H9 (cell line): ENCODE data around the gene TTLL12. TPM values are rescaled to one million over a fixed set of nuclear protein-coding genes. Genes with fewer than 3 reads are reported as not detected.

ENCODE experiments used
- DNase-seq: peaks from one replicate; pipeline ENCODE4 v3.0.0-alpha.2; 2017
- H2AFZ ChIP-seq: one replicate; pipeline ENCODE4 v1.6.1; 2013; ENCODE audit warnings: mild to moderate bottlenecking, low read length, control low read depth, moderate library complexity
- H2AK5ac ChIP-seq: 2 replicates; pipeline ENCODE4 v1.6.1; 2013; ENCODE audit warnings: low read length, control low read depth, mixed read lengths; ENCODE audit not compliant: insufficient read length
- H2BK120ac ChIP-seq: one replicate; pipeline ENCODE4 v1.6.1; 2013; ENCODE audit warnings: low read depth, mild to moderate bottlenecking, low read length, control low read depth, inconsistent platforms; ENCODE audit not compliant: poor library complexity, severe bottlenecking
- H2BK12ac ChIP-seq: 2 replicates; pipeline ENCODE4 v1.6.1; 2013; ENCODE audit warnings: low read length, control low read depth, mixed read lengths, low read depth; ENCODE audit not compliant: insufficient read length
- H2BK15ac ChIP-seq: 2 replicates; pipeline ENCODE4 v1.6.1; 2013; ENCODE audit warnings: low read depth, low read length, control low read depth
- H2BK20ac ChIP-seq: one replicate; pipeline ENCODE4 v1.6.1; 2013; ENCODE audit warnings: low read depth, mild to moderate bottlenecking, low read length, control low read depth, inconsistent platforms; ENCODE audit not compliant: poor library complexity, severe bottlenecking
- H2BK5ac ChIP-seq: 2 replicates; pipeline ENCODE4 v1.6.1; 2013; ENCODE audit warnings: low read length, control low read depth, mixed read lengths; ENCODE audit not compliant: insufficient read length
- H3K14ac ChIP-seq: 2 replicates; pipeline ENCODE4 v1.6.1; 2013; ENCODE audit warnings: low read length, control low read depth; ENCODE audit not compliant: insufficient read depth
- H3K18ac ChIP-seq: 2 replicates; pipeline ENCODE4 v1.6.1; 2013; ENCODE audit warnings: low read depth, mild to moderate bottlenecking, mixed read lengths, low read length, control low read depth; ENCODE audit not compliant: insufficient read length
- H3K23ac ChIP-seq: 2 replicates; pipeline ENCODE4 v1.6.1; 2013; ENCODE audit warnings: low read length, control low read depth, mixed read lengths, low read depth; ENCODE audit not compliant: insufficient read length
- H3K23me2 ChIP-seq: 2 replicates; pipeline ENCODE4 v1.6.1; 2013; ENCODE audit warnings: low read depth, mild to moderate bottlenecking, mixed read lengths, low read length, control low read depth; ENCODE audit not compliant: insufficient read length, poor library complexity, severe bottlenecking
- H3K27ac ChIP-seq: 2 replicates; pipeline ENCODE4 v1.5.1; 2013; ENCODE audit warnings: low read length, control low read depth, mixed read lengths, low read depth; ENCODE audit not compliant: insufficient read length
- H3K27me3 ChIP-seq: 2 replicates; pipeline ENCODE4 v1.6.1; 2013; ENCODE audit warnings: low read length, control low read depth, inconsistent platforms; ENCODE audit not compliant: insufficient read depth
- H3K4ac ChIP-seq: 2 replicates; pipeline ENCODE4 v1.6.1; 2013; ENCODE audit warnings: low read depth, mild to moderate bottlenecking, control low read depth, inconsistent platforms, low read length, moderate library complexity
- H3K4me1 ChIP-seq: 2 replicates; pipeline ENCODE4 v1.6.1; 2013; ENCODE audit warnings: low read length, control low read depth, inconsistent platforms; ENCODE audit not compliant: insufficient read depth
- H3K4me2 ChIP-seq: 2 replicates; pipeline ENCODE4 v1.6.1; 2013; ENCODE audit warnings: low read length, control low read depth, mixed read lengths; ENCODE audit not compliant: insufficient read length, insufficient read depth
- H3K56ac ChIP-seq: 2 replicates; pipeline ENCODE4 v1.6.1; 2013; ENCODE audit warnings: low read depth, mild to moderate bottlenecking, mixed read lengths, low read length, control low read depth; ENCODE audit not compliant: insufficient read length
- H3K79me1 ChIP-seq: 2 replicates; pipeline ENCODE4 v1.6.1; 2013; ENCODE audit warnings: low read depth, mild to moderate bottlenecking, moderate library complexity, low read length, control low read depth, inconsistent platforms; ENCODE audit not compliant: insufficient read depth, poor library complexity, severe bottlenecking
- H3K79me2 ChIP-seq: 2 replicates; pipeline ENCODE4 v1.6.1; 2013; ENCODE audit warnings: low read length, control low read depth, inconsistent platforms; ENCODE audit not compliant: insufficient read depth
- H3K9ac ChIP-seq: 2 replicates; pipeline ENCODE4 v1.6.1; 2013; ENCODE audit warnings: low read length, control low read depth, mixed read lengths; ENCODE audit not compliant: insufficient read length; ENCODE audit errors: extremely low read depth
- H3K9me3 ChIP-seq: one replicate; pipeline ENCODE4 v1.6.1; 2013; ENCODE audit warnings: low read depth, low read length, inconsistent platforms; ENCODE audit not compliant: control insufficient read depth
- H3T11ph ChIP-seq: one replicate; pipeline ENCODE4 v1.6.1; 2013; ENCODE audit warnings: mild to moderate bottlenecking, low read length, control low read depth, inconsistent platforms
- H4K20me1 ChIP-seq: one replicate; pipeline ENCODE4 v1.6.1; 2013; ENCODE audit not compliant: control insufficient read depth, insufficient read length, insufficient read depth
- H4K5ac ChIP-seq: 2 replicates; pipeline ENCODE4 v1.6.1; 2013; ENCODE audit warnings: low read depth, mild to moderate bottlenecking, mixed read lengths, low read length, control low read depth; ENCODE audit not compliant: insufficient read length
- H4K8ac ChIP-seq: replicated peaks from 2 replicates; pipeline ENCODE4 v1.6.1; 2013; ENCODE audit warnings: low read length, control low read depth, mixed read lengths, low read depth; ENCODE audit not compliant: insufficient read length
- H4K91ac ChIP-seq: 2 replicates; pipeline ENCODE4 v1.6.1; 2013; ENCODE audit warnings: low read depth, mild to moderate bottlenecking, moderate library complexity, mixed read lengths, low read length, control low read depth; ENCODE audit not compliant: insufficient read length
- H3K27ac Mint-ChIP-seq, 3 experiments: 2 replicates in 2 of 3; 3 replicates in 1 of 3; pipeline ENCODE4 v1.8.0; 2020 to 2021; ENCODE audit warnings: mixed read lengths in 3 of 3, mild to moderate bottlenecking in 1 of 3, moderate library complexity in 1 of 3
- H3K27me3 Mint-ChIP-seq: 2 replicates; pipeline ENCODE4 v1.8.0; 2021; ENCODE audit warnings: low read depth, mild to moderate bottlenecking, moderate library complexity, mixed read lengths
- H3K36me3 Mint-ChIP-seq, 3 experiments: 2 replicates in 2 of 3; 3 replicates in 1 of 3; pipeline ENCODE4 v1.8.0; 2020 to 2021; ENCODE audit warnings: low read depth in 3 of 3, mixed read lengths in 3 of 3; ENCODE audit not compliant: insufficient read depth in 1 of 3
- H3K4me1 Mint-ChIP-seq, 2 experiments: 2 replicates each; pipeline ENCODE4 v1.8.0; 2020; ENCODE audit warnings: mixed read lengths in 2 of 2
- H3K4me3 Mint-ChIP-seq, 2 experiments: 2 replicates in 1 of 2; 3 replicates in 1 of 2; pipeline ENCODE4 v1.8.0; 2020 to 2021; ENCODE audit warnings: mild to moderate bottlenecking in 2 of 2, mixed read lengths in 2 of 2, moderate library complexity in 1 of 2
- H3K9me3 Mint-ChIP-seq, 2 experiments: 2 replicates in 1 of 2; 3 replicates in 1 of 2; pipeline ENCODE4 v1.8.0; 2020; ENCODE audit warnings: mild to moderate bottlenecking in 2 of 2, mixed read lengths in 2 of 2, moderate library complexity in 1 of 2
- WGBS: extraction: QIAGEN DNeasy Blood & Tissue Kit; methylation state at CpG from one replicate; pipeline ENCODE4 v1.1.7; 2013; ENCODE audit warnings: missing lambda C conversion rate, low lambda C conversion rate, mixed read lengths; ENCODE audit not compliant: insufficient read length; ENCODE audit errors: extremely low coverage; 5-methylcytosine and 5-hydroxymethylcytosine counted together
- total RNA-seq: library from RNA; stranded (reverse); gene quantifications from 2 replicates; pipeline ENCODE4 v1.2.1, GENCODE V29; 2021
- TF ChIP-seq, protein P1 (sequence below): fragments of 200-600 bp; sonication (generic); conservative IDR thresholded peaks from 3 replicates; pipeline ENCODE4 v1.8.0; 2021; ENCODE audit warnings: antibody characterized with exemption, mild to moderate bottlenecking

The TTLL12 gene
- total RNA-seq, 1 experiment from 2014 or later, result 89.6 TPM

DNA sequence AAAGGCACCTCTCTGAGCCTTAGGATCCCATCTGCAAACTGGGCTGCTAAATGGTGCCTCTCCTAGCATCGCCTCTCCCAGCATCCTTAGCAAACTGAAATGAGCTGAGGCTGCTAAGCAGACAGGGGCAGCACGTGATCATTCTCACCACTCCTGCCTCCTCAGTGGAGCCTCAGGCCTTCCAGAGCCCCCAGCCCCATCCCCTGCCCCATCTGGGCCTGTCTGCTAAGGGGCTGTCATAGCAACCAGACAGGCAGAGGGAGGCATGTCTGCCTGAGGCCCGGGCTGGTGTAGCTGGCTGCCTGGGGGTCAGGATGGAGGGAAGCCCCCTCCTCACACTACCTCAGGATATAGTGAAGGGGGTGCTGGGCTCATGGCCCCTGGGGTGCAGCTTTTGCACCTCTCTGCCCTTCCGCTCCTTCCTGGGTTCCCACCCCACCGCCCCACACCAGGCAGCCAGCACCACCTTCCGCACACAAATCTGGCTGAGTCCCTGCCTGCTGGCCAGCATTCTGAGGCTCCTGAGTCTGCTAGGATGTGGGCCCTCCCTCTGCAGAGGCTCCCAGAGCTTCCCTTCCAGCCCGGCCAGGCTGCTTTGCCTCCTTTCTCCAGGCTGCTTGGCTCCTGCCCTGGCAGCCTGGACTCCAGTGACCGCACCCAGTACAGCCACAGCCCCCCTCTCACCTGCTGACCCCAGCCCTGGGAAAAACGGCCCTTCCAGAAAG, 47.5 kb upstream of the TTLL12 start:
- Histone ChIP-seq H4K91ac (no peak overlapping the region), H2AFZ (no peak overlapping the region), H4K5ac (no peak overlapping the region), H3T11ph (no peak overlapping the region), H2BK5ac (no peak overlapping the region), H2BK12ac (no peak overlapping the region), H2BK20ac (no peak overlapping the region), H2AK5ac (no peak overlapping the region), H3K27me3 (no peaks in the 10 kb centered on the region), H3K23me2 (no peaks in the 10 kb centered on the region), H2BK120ac (no peak overlapping the region), H2BK15ac (no peak overlapping the region), H3K79me2 (no peaks in the 10 kb centered on the region), H3K4me2 (no peak overlapping the region), H3K79me1 (no peaks in the 10 kb centered on the region), H3K23ac (no peak overlapping the region), H3K4ac (no peak overlapping the region), H3K4me1 (no peaks in the 10 kb centered on the region), H3K9ac (no peak overlapping the region), H4K8ac (no peak overlapping the region), H3K18ac (no peak overlapping the region), H4K20me1 (no peaks in the 10 kb centered on the region), H3K14ac (no peak overlapping the region), H3K27ac (no peak overlapping the region), H3K9me3 (no peaks in the 10 kb centered on the region), H3K56ac (no peak overlapping the region)
- no peak overlapping the region for H3K4me3 Mint-ChIP-seq
- H3K9me3 Mint-ChIP-seq, result no peaks in the 10 kb centered on the region; a peak in 1 of 5 replicates
- no CpG with 5 or more reads among the region's 9 CpGs for WGBS
- no peaks in the 10 kb centered on the region for H3K36me3 Mint-ChIP-seq
- TF ChIP-seq, protein P1, sequence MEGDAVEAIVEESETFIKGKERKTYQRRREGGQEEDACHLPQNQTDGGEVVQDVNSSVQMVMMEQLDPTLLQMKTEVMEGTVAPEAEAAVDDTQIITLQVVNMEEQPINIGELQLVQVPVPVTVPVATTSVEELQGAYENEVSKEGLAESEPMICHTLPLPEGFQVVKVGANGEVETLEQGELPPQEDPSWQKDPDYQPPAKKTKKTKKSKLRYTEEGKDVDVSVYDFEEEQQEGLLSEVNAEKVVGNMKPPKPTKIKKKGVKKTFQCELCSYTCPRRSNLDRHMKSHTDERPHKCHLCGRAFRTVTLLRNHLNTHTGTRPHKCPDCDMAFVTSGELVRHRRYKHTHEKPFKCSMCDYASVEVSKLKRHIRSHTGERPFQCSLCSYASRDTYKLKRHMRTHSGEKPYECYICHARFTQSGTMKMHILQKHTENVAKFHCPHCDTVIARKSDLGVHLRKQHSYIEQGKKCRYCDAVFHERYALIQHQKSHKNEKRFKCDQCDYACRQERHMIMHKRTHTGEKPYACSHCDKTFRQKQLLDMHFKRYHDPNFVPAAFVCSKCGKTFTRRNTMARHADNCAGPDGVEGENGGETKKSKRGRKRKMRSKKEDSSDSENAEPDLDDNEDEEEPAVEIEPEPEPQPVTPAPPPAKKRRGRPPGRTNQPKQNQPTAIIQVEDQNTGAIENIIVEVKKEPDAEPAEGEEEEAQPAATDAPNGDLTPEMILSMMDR, result no peak
- H3K27me3 Mint-ChIP-seq, result peaks cover 2% of the 10 kb centered on the region; the same call in 1 of the 2 replicates
- no peak overlapping the region; a peak in 1 of 7 replicates for H3K27ac Mint-ChIP-seq
- no peak for DNase-seq
- H3K4me1 Mint-ChIP-seq, result peaks cover 8 to 13% of the 10 kb centered on the region in 2 experiments
